ENCODE results near the gene F13A1. TPM values are rescaled to one million over a fixed set of nuclear protein-coding genes. Genes with fewer than 3 reads are reported as not detected.

Gene F13A1
- total RNA-seq, 2 experiments from 2014 or later: not detected

- Mint-ChIP-seq H3K9me3 (no peaks in the 10 kb centered on the region), H3K27me3 (peaks cover 26% of the 10 kb centered on the region), H3K27ac (no peak overlapping the region), H3K36me3 (ENCODE audit: low read depth) (no peaks in the 10 kb centered on the region), H3K4me3 (no peak overlapping the region), H3K4me1 (ENCODE audit: low read depth) (no peaks in the 10 kb centered on the region)
- no peak for TF ChIP-seq CTCF (IDR thresholded peaks at IDR 0.05)
- POLR2A ChIA-PET: no interaction called here
- ATAC-seq (no peak), DNase-seq (no peak)
- intact Hi-C loops (cut with micrococcal nuclease): no loop called here
- CTCF ChIA-PET: no interaction called here
Observed at GRCh38 chr6:6224933-6225486, 95.5 kb downstream of the F13A1 start.

GRCh38 chr6:6221787-6222535 lies 98.5 kb downstream of the F13A1 start:
- Mint-ChIP-seq H3K36me3 (ENCODE audit: low read depth) (no peaks in the 10 kb centered on the region), H3K4me1 (ENCODE audit: low read depth) (no peaks in the 10 kb centered on the region), H3K4me3 (no peak overlapping the region), H3K9me3 (no peaks in the 10 kb centered on the region), H3K27me3 (peaks cover 17% of the 10 kb centered on the region), H3K27ac (no peak overlapping the region)
- DNase-seq (peak; percentile 23), ATAC-seq (no peak)
- POLR2A ChIA-PET: no interaction called here
- intact Hi-C loops (cut with micrococcal nuclease): no loop called here
- CTCF ChIA-PET: no interaction called here
- peak; percentile 28 for TF ChIP-seq CTCF (IDR thresholded peaks at IDR 0.05)

GRCh38 chr6:6220718-6221117 lies 99.7 kb downstream of the F13A1 start:
- no peak overlapping the region for H3K4me3 Mint-ChIP-seq
- no peak for DNase-seq
- ATAC-seq: no peak
- CTCF ChIA-PET: no interaction called here
- intact Hi-C loops (cut with micrococcal nuclease): no loop called here
- no peaks in the 10 kb centered on the region for H3K9me3 Mint-ChIP-seq
- H3K27me3 Mint-ChIP-seq: peaks cover 9% of the 10 kb centered on the region
- no peaks in the 10 kb centered on the region for H3K4me1 Mint-ChIP-seq (ENCODE audit: low read depth)
- no peaks in the 10 kb centered on the region for H3K36me3 Mint-ChIP-seq (ENCODE audit: low read depth)
- POLR2A ChIA-PET: interaction anchor here (1.0 to 1.4 kb wide), 2 partner anchors 10 to 101 kb away, joined by 3 read pairs; no protein-coding TSS in a partner anchor
- TF ChIP-seq CTCF (IDR thresholded peaks at IDR 0.05): peak; percentile 13
- H3K27ac Mint-ChIP-seq: no peak overlapping the region

- H3K4me3 Mint-ChIP-seq: no peak overlapping the region
- H3K27ac Mint-ChIP-seq: no peak overlapping the region
Observed at GRCh38 chr6:6219716-6220115, 100.7 kb downstream of the F13A1 start.

More at GRCh38 chr6:6219716-6220115, 100.7 kb downstream of the F13A1 start:
- CTCF ChIA-PET: no interaction called here
- Mint-ChIP-seq H3K36me3 (ENCODE audit: low read depth) (no peaks in the 10 kb centered on the region), H3K9me3 (no peaks in the 10 kb centered on the region), H3K27me3 (peaks cover 5% of the 10 kb centered on the region), H3K4me1 (ENCODE audit: low read depth) (no peaks in the 10 kb centered on the region)
- POLR2A ChIA-PET: no interaction called here
- DNase-seq (no peak), ATAC-seq (no peak)
- intact Hi-C loops (cut with micrococcal nuclease): no loop called here
- TF ChIP-seq CTCF (IDR thresholded peaks at IDR 0.05): no peak

Measured in activated CD8-positive, alpha-beta T cell treated with anti-CD3 and anti-CD28 coated beads for 36 hours (primary cell).